ENCODE results near the gene RSPH1.

Gene RSPH1

DNA sequence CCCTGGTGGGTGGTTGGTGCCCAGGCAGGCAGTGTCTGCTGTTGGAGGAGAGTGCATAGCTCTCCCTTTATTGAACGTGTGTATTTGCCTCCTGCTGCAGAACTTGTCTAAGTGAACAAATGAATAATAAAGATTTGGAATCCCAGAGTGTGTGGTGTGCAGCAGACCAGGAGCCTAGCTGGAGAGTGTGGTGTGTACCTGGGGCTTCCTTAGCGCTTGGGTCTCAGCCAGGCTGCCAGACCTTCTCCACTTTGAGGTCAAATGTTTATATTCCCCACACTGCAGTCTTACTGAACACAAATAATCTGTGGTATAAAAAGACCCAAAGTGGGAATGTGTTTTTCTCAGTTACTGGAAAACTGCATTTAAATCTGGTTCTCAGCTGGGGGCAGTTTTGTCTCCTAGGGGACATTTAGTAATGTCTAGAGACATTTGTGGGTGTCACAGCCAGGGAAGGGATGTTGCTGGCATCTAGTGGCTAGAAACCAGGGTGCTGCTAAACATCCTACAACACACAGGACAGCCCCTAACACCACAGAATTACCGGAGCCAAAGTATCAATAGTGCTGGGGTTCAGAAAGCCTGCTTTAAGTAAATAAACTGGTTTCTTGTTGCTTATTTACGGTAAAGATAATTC lies 41.2 kb upstream of the RSPH1 start:
- TF ChIP-seq, protein P1, sequence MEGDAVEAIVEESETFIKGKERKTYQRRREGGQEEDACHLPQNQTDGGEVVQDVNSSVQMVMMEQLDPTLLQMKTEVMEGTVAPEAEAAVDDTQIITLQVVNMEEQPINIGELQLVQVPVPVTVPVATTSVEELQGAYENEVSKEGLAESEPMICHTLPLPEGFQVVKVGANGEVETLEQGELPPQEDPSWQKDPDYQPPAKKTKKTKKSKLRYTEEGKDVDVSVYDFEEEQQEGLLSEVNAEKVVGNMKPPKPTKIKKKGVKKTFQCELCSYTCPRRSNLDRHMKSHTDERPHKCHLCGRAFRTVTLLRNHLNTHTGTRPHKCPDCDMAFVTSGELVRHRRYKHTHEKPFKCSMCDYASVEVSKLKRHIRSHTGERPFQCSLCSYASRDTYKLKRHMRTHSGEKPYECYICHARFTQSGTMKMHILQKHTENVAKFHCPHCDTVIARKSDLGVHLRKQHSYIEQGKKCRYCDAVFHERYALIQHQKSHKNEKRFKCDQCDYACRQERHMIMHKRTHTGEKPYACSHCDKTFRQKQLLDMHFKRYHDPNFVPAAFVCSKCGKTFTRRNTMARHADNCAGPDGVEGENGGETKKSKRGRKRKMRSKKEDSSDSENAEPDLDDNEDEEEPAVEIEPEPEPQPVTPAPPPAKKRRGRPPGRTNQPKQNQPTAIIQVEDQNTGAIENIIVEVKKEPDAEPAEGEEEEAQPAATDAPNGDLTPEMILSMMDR (IDR thresholded peaks at IDR 0.05; ENCODE audit: insufficient read depth, low read depth, low read length, missing control alignments) = peak; percentile 60
- no peak overlapping the region for H3K4me3 ChIP-seq (ENCODE audit: low read length)
- peak; percentile 27 for DNase-seq (ENCODE audit: low read depth)

DNA sequence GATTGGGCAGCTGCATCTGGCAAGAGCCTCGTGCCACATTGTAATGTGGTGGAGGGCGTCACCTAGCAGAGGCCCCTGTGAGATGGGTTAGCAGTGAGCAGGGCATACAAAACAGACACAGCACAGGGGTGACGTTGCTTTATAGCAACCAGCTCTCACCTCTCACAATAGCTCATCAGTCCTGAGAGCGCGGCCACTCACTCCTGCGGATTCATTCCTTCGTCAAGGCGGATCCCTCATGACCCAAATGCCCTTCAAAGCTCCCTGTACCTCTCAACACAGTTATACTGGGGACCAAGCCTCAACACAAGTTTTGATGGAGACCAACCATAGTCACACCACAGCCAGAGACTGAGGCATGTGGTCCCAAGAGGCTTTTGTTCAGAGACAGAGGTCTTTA lies 40.6 kb upstream of the RSPH1 start:
- H3K4me3 ChIP-seq (ENCODE audit: low read length) = no peak overlapping the region
- TF ChIP-seq, protein P1 (IDR thresholded peaks at IDR 0.05; ENCODE audit: insufficient read depth, low read depth, low read length, missing control alignments) = no peak
- no peak for DNase-seq (ENCODE audit: low read depth)

DNA sequence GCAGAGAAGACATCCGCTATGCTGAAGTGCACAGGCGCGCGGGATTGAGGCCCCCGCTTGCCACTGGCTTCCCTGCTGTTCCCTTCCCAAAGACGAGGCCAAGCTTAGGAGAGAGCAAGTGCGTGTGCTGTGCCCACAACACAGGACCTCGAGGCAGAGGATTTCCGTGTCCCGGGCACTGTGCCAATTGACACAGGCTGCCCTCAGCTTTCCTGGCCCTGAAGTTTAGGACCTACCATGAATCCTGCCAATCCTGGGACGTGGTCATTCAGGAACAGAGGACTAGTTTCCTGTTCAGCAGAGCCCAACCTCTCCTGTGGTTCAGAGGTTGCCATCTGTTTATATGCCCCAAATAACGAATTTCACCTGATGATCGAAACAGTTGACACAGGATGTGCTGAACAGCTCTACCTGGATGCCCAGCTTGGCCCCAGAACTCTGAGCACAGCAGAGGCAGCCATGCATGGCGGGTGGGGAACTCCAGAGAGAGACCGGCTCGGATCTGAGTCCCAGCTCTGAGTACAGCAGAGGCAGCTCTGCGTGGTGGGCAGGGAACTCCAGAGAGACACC lies 39.7 kb upstream of the RSPH1 start:
- TF ChIP-seq, protein P1 (IDR thresholded peaks at IDR 0.05; ENCODE audit: insufficient read depth, low read depth, low read length, missing control alignments) = no peak
- no peak overlapping the region for H3K4me3 ChIP-seq (ENCODE audit: low read length)
- no peak for DNase-seq (ENCODE audit: low read depth)

DNA sequence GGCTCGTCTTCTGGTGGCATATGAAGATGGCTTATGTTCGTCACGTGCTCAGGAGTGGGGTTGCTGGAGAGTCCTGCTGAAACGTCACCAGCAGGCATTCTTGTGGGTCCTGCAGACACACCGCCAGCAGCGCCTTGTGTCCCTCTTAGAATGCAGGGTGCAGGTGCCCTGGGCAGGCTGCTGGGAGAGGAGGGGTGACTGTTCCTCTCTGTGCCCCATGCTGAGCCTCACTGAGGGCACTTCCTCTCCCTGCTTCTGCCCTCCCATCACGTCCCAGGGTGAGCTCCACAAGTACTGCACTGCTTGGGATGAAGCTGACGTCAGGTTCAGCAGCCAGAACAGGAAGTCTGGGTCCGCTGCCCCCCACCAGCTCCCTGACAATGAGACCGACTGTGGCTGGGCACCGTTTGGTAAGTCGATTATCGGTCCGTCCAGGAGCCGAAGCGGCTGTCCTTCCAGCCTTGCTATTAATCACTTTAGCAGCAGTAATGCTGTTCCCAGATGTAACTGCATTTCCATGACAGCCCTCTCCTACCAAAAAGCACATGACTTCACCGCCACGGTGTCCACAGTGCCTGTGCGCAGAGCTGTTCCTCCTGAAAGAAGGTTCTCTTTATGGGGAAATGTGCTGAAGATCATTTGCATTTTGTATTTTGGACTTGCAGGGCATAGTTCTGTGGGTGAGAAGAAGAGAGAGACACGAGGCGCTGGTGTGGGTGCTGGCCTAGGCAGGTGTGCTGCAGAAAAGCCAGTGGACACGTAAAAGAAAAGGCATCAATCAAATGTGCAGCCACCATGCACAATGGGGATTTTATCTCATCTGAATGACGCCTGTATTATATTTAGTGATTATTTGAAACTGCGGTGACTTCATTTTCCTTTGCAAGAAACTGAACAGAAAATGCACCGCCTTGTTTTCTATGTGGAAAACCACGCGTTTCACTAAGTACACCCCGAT lies 38.7 kb upstream of the RSPH1 start:
- DNase-seq (ENCODE audit: low read depth) = no peak
- H3K4me3 ChIP-seq (ENCODE audit: low read length) = no peak overlapping the region
- TF ChIP-seq, protein P1 (IDR thresholded peaks at IDR 0.05; ENCODE audit: insufficient read depth, low read depth, low read length, missing control alignments) = no peak

GRCh38 chr21:42533963-42534355 lies 37.9 kb upstream of the RSPH1 start:
- TF ChIP-seq, protein P1 (IDR thresholded peaks at IDR 0.05; ENCODE audit: insufficient read depth, low read depth, low read length, missing control alignments) = no peak
- no peak for DNase-seq (ENCODE audit: low read depth)
- H3K4me3 ChIP-seq (ENCODE audit: low read length) = no peak overlapping the region

GRCh38 chr21:42533306-42533962 lies 37.4 kb upstream of the RSPH1 start:
- TF ChIP-seq, protein P1 (IDR thresholded peaks at IDR 0.05; ENCODE audit: insufficient read depth, low read depth, low read length, missing control alignments) = no peak
- DNase-seq (ENCODE audit: low read depth) = no peak
- no peak overlapping the region for H3K4me3 ChIP-seq (ENCODE audit: low read length)

Measured in epithelial cell of esophagus (primary cell).